GM18508 (cell line): Measurements from ENCODE around the gene CC2D1A.
A peak's percentile ranks its signal among the peaks of the same experiment; 100 is the strongest.

Experiments used
- ATAC-seq: cut with Tn5 transposase; IDR thresholded peaks from one replicate; pipeline ENCODE4 v1.9.1; 2021; ENCODE audit warnings: moderate number of reproducible peaks; ENCODE audit not compliant: insufficient read depth, unreplicated experiment

Gene CC2D1A

GRCh38 chr19:13932911-13933393 lies 27.0 kb downstream of the CC2D1A start:
- no peak for ATAC-seq

DNA sequence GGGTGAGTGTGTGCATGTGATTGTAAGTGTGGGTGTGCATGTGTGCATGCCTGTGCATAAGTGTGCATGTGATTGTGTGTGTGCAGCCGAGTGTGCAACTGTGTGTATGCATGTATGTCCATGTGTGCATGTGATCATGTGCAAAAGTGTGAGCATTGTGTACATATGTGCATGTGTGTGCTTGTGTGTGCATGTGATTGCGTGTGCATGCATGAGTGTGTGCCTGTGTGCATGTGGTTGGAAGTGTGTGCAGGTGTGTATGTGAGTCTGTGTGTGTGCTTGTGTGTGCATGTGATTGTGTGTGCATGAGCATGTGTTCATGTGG lies 28.7 kb downstream of the CC2D1A start:
- no peak for ATAC-seq

DNA sequence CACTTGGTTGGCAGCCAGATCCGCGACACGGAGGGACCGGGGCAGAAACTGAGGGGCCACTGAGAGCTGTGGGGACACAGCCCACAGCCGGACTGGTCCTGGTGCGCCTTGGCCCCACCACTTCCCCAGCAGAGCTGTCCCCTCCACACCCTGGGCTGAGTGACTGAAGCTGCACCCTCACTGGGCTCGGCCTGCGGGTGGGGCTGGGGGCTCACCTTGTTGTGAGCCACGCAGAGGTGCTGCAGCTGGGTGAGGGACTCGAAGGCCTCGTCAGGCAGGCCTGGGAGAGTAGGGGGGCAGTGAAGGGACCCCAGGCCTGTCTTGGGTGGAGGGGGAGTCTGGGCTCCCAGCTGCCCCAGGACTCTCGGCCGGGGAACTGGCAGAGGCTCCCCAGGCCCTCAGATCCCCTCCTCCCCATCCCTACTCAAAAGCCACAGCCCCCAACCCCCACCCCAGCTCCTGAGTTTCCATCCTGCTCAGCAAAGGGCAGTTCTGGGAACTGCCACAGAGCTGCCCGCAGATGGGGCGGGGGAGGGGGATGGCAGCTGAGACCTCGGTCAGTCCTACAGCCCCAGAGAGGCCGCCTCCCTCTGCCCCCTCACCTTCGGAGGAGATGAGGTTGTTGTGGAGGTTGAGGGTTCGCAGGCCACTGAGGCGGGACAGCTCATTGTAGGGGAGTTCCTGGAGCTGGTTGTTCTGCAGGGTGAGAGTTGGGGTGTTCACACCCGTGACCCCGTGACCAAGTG lies 29.9 kb downstream of the CC2D1A start:
- no peak for ATAC-seq

GRCh38 chr19:13937479-13938300 lies 31.7 kb downstream of the CC2D1A start:
- no peak for ATAC-seq

DNA sequence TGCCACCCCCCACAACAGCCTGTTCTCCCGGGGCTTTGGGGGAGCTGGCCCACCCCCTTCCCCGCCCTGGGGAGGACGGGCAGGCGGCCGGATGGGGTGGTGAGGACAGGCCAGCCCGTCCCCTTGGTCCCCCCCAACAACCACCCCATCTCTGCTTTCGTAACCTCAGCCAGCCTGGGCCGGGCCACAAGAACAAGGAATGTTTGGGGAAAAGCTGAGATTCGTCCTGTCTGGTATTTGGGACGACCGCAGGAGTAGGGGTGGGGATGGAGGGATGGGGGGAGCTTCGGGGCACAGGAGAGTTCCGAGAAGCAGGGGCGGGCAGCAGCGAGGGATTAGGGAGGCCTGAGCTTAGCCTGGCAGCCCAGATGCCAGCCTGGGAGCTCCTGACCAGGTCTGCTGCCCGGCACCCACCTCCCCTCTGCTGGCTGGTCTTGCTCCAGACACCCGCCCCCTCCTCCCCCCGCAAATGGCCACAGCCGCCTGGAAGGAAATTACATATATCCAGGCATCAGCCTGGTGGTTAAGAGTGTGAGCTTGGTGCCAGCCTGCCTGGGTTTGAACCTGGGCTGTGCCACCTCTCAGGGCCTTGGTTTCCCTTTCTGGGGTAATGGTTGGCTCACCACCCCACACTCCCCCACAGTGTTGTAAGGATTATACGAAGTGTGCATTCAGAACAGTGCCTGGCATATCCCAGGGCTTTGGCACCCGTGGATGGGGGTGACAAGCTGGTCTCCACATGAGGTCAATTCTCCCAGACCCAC lies 32.5 kb downstream of the CC2D1A start, which contains the start of gene PODNL1:
Gene PODNL1, minus strand, starts transcription at position 117 of the 764 bp plus-strand sequence. CDS start 236 bp downstream, outside the sequence.
- no peak for ATAC-seq

DNA sequence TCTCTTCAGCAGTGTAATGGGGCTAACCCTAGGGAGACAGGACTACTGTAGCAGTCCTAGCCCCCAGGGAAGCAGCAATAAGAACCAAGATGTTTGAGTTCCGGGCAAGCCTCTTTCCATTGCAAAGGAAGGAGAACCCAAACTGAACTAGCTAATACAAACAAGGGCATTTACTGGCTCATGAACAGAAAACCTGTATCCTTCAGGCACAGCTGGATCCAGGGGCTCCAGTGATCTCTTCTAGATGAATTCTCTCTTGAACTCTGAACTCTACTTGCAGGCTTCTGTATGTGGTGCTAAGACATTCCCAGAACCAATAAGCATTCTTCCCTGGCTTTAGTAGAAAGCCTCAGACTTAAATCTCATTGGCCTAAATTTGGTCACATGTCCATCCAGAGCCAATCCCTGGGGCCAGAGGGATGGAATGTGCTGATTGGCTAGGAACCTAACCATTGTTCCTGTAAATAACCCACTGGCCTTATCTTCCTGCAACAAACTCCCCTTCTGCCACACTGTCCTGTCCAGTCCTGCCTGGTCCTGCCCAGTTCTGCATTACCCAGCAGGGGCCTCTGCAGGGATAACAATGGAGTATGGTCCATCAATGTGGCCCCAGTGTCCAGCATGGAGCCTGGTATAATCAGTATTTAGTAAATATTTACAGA lies 36.2 kb downstream of the CC2D1A start:
- ATAC-seq, result no peak

- ATAC-seq, result no peak
Observed at GRCh38 chr19:13946414-13946813, 40.4 kb downstream of the CC2D1A start.

DNA sequence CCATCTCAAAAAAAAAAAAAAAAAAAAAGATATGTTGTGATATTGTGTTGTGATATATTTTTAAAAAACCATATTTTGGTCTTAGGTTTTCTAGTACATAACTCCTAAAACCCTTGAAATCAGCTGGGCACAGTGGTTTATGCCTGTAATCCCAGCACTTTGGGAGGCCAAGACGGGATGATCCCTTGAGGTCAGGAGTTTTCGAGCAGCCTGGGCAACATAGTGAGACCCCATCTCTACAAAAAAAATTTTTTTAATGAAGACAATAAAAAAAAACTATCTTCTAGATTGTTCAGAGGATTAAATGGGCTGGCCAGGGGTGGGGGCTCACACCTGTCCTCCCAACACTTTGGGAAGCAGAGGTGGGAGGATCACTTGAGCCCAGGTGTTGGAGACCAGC lies 45.0 kb downstream of the CC2D1A start:
- ATAC-seq, result no peak

GRCh38 chr19:13951799-13952153 lies 45.8 kb downstream of the CC2D1A start:
- no peak for ATAC-seq

DNA sequence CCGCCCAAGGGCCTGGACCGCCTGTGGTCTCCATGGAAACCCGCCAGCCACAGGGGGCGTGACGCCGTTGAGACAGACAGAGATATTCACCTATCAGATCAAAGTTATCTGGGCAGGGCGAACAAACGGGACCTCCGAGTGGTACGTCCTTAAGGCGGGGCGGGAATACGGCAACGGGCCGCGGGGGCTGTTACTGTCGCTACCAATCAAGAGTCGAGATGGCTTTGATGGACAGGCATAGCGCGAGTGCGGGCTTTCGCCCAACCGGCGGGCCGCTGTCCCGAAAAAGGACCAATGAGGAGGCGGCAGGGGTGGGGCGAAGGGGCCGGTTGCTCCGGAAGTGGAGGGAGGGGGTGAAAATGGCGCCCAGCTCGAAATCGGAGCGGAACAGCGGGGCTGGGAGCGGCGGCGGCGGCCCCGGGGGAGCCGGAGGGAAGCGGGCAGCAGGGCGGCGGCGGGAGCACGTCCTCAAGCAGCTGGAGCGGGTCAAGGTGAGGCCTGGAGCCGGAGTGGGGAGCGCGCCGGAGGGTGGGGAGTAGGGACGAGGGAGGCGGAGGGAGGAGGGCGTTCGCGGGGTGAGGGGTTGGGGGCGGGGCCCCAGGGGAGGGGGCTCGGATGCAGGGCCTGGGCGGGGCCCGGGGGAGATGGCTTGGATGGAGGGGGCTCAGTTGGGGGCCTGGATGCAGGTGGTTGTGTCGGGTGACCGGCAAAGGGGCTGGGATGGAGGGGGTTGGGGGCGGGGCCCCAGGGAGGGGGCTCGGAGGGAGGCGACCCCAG lies 46.3 kb downstream of the CC2D1A start, which contains the start of gene DCAF15:
Gene DCAF15, plus strand, starts transcription at position 356 of the 777 bp plus-strand sequence. Its CDS starts 4 bp downstream, at position 360.
- ATAC-seq, result peak; percentile 93

DNA sequence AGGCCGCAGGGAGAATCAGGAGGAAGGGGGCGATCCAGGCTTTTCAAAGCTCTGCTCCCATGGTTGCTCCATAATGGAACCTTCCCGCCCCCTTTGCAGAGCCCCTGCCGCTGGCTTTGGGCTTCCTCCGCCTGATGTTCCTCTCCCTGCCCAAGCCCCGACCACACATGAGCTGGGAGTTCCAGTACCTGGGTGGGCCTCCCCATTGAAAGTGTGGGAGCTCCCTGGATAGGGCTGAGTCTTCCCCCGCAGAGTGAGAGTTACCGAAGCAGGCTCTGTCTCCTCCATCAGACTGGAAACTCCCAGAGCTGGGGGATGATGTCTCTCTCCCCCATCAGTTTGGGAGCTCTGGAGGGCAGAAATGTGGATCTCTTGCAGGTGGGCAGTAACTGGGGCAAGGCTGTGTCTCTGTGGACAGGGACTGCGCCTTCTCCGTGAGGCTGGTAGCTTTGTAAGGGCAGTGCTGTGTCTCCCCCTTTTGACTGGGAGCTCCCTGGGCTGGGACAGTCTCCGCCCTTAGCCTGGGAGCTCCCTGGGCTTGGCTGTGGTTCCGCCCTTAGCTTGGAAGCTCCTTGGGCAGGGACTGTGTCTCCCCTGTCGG lies 47.0 kb downstream of the CC2D1A start:
- ATAC-seq, result no peak

DNA sequence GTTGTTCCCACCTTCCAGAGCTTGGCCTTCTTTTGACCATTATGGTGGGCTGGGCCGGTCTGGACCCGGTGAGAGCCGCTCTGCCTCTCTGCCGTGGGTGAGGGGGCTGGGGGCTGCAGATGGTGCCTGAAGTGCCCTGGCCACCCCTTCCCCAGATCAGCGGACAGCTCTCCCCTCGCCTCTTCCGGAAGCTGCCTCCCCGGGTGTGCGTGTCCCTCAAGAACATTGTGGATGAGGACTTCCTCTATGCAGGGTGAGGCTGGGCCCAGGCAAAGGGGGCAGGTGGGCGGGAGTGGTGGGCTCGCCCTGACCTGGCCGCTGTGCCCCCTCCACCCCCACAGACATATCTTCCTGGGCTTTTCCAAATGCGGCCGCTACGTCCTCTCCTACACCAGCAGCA lies 48.2 kb downstream of the CC2D1A start:
- no peak for ATAC-seq

GRCh38 chr19:13955662-13956364 lies 49.8 kb downstream of the CC2D1A start:
- ATAC-seq, result no peak

- no peak for ATAC-seq
Observed at GRCh38 chr19:13956365-13956744, 50.4 kb downstream of the CC2D1A start.

DNA sequence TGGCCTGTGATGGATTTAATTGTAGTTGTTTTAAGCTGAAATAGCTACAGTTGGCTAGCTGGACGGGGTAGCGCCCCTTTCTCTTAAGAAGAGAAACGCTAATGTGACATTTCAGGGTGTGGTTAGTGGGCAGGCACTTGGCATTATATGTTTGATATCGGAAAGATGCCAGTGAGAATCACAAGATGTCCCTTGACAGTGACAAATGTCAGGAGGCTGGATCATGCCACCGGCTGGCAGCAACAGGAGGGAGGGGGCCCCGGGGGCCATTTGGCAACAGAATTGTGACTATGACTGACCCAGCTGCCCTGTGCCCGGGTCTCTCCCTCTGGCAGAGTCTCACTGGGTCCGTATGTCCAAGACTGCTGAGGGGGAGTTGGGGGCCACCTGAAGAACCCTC lies 51.0 kb downstream of the CC2D1A start:
- ATAC-seq, result no peak

DNA sequence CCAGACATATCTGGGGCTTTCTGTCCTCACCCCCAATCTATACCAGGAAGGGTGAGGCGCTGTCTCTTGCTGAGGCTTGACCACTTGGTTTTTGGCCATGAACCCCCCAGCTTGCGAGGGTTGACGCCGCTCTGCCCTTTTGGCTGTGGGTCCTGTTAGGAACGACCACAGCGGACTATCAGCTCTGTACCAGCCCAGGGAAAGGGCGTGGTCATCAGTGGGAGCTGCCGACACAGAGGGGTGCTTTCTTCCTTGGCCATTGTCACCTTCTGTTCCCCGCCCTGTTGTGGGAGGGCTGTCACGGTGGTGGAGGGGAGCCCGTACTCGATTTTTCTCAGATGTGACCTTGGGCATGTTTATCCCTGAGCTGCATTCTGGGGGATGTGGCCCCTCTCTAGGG lies 52.0 kb downstream of the CC2D1A start:
- no peak for ATAC-seq

GRCh38 chr19:13959141-13959961 lies 53.4 kb downstream of the CC2D1A start:
- ATAC-seq, result no peak
